Measurements from ENCODE around the gene MC1R.
"Not testable (repeated sequence)": the region's sequence is repeated elsewhere in the genome, so short reads cannot be mapped to it uniquely, and the experiment has no call there.

Gene MC1R

GRCh38 chr16:89913408-89914387, 5.0 kb upstream of the MC1R start:
- DNase-seq (ENCODE audit: low read depth, low spot score) = no peak

- not testable (repeated sequence) for DNase-seq (ENCODE audit: low read depth, low spot score)
Measured at GRCh38 chr16:89914642-89915285, 3.9 kb upstream of the MC1R start.

GRCh38 chr16:89915303-89916232, 3.1 kb upstream of the MC1R start:
- DNase-seq (ENCODE audit: low read depth, low spot score) = no peak

- DNase-seq (ENCODE audit: low read depth, low spot score) = peak; percentile 47
Measured at GRCh38 chr16:89917773-89918452, 749 bp upstream of the MC1R start.

- DNase-seq (ENCODE audit: low read depth, low spot score) = no peak
Measured at GRCh38 chr16:89919535-89920406, 1.1 kb downstream of the MC1R start.

GRCh38 chr16:89920723-89921122, 2.1 kb downstream of the MC1R start:
- DNase-seq (ENCODE audit: low read depth, low spot score) = no peak

GRCh38 chr16:89921131-89921701, 2.6 kb downstream of the MC1R start:
- DNase-seq (ENCODE audit: low read depth, low spot score) = no peak

GRCh38 chr16:89921702-89922476, 3.2 kb downstream of the MC1R start:
- DNase-seq (ENCODE audit: low read depth, low spot score) = no peak

GRCh38 chr16:89922477-89922883, 3.8 kb downstream of the MC1R start:
- no peak for DNase-seq (ENCODE audit: low read depth, low spot score)

- no peak for DNase-seq (ENCODE audit: low read depth, low spot score)
Measured at GRCh38 chr16:89922884-89923639, 4.4 kb downstream of the MC1R start, which contains the start of gene TUBB3. Gene TUBB3 (plus strand): TSS chr16:89923342. CDS start chr16:89923402, 60 bp downstream.

- DNase-seq (ENCODE audit: low read depth, low spot score) = no peak
Measured at GRCh38 chr16:89923640-89924296, 5.1 kb downstream of the MC1R start.

GRCh38 chr16:89924297-89924924, 5.7 kb downstream of the MC1R start:
- no peak for DNase-seq (ENCODE audit: low read depth, low spot score)

- no peak for DNase-seq (ENCODE audit: low read depth, low spot score)
Measured at GRCh38 chr16:89924925-89925307, 6.3 kb downstream of the MC1R start.

- DNase-seq (ENCODE audit: low read depth, low spot score) = no peak
Measured at GRCh38 chr16:89925596-89926079, 7.0 kb downstream of the MC1R start.

GRCh38 chr16:89931305-89931896, 12.7 kb downstream of the MC1R start:
- DNase-seq (ENCODE audit: low read depth, low spot score) = no peak

- DNase-seq (ENCODE audit: low read depth, low spot score) = no peak
Measured at GRCh38 chr16:89931964-89932363, 13.3 kb downstream of the MC1R start.

GRCh38 chr16:89934019-89934418, 15.4 kb downstream of the MC1R start:
- DNase-seq (ENCODE audit: low read depth, low spot score) = not testable (repeated sequence)

Data from activated CD4-positive, CD25-positive, alpha-beta regulatory T cell treated with anti-CD3 and anti-CD28 coated beads, Interleukin-2, amount 50 U/mL, for 16 hours (primary cell).